ENCODE measurements around the gene RPTOR. TPM values are rescaled to one million over a fixed set of nuclear protein-coding genes. Genes with fewer than 3 reads are reported as not detected.

Gene RPTOR
- total and polyA plus RNA-seq, 2 experiments from 2014 or later = 13.2 to 37.9 TPM

GRCh38 chr17:80905586-80906230, 361.1 kb downstream of the RPTOR start:
- Histone ChIP-seq H3K36me3 (no peaks in the 10 kb centered on the region), H3K4me3 (no peak overlapping the region), H3K27ac (no peak overlapping the region), H3K4me1 (ENCODE audit: low read depth) (no peaks in the 10 kb centered on the region), H3K9me3 (ENCODE audit: low read depth) (no peaks in the 10 kb centered on the region), H3K27me3 (no peaks in the 10 kb centered on the region)
- DNase-seq (ENCODE audit: low read depth in 1 of 2, low spot score in 1 of 2) = no peak
- TF ChIP-seq CTCF (IDR thresholded peaks at IDR 0.05; ENCODE audit: low read depth, low read length) = no peak

- Histone ChIP-seq H3K36me3 (no peaks in the 10 kb centered on the region), H3K4me3 (no peak overlapping the region), H3K27me3 (no peaks in the 10 kb centered on the region), H3K9me3 (ENCODE audit: low read depth) (no peaks in the 10 kb centered on the region), H3K4me1 (ENCODE audit: low read depth) (no peaks in the 10 kb centered on the region), H3K27ac (no peak overlapping the region)
- no peak for TF ChIP-seq CTCF (IDR thresholded peaks at IDR 0.05; ENCODE audit: low read depth, low read length)
- DNase-seq (ENCODE audit: low read depth in 1 of 2, low spot score in 1 of 2) = no peak
These were observed 362.0 kb downstream of the RPTOR start for GRCh38 chr17:80906364-80907259.

- no peaks in the 10 kb centered on the region for H3K4me1 ChIP-seq (ENCODE audit: low read depth)
- no peak for DNase-seq (ENCODE audit: low read depth in 1 of 2, low spot score in 1 of 2)
- no peaks in the 10 kb centered on the region for H3K9me3 ChIP-seq (ENCODE audit: low read depth)
- no peak overlapping the region for H3K4me3 ChIP-seq
- peaks cover 2% of the 10 kb centered on the region for H3K36me3 ChIP-seq
- H3K27ac ChIP-seq = no peak overlapping the region
- TF ChIP-seq CTCF (IDR thresholded peaks at IDR 0.05; ENCODE audit: low read depth, low read length) = no peak
- H3K27me3 ChIP-seq = no peaks in the 10 kb centered on the region
These were observed 362.6 kb downstream of the RPTOR start for GRCh38 chr17:80907281-80907680.

GRCh38 chr17:80908211-80908610, 363.6 kb downstream of the RPTOR start:
- TF ChIP-seq CTCF (IDR thresholded peaks at IDR 0.05; ENCODE audit: low read depth, low read length) = no peak
- Histone ChIP-seq H3K9me3 (ENCODE audit: low read depth) (no peaks in the 10 kb centered on the region), H3K4me3 (no peak overlapping the region), H3K4me1 (ENCODE audit: low read depth) (no peaks in the 10 kb centered on the region), H3K27ac (no peak overlapping the region), H3K27me3 (no peaks in the 10 kb centered on the region), H3K36me3 (peaks cover 2% of the 10 kb centered on the region)
- DNase-seq (ENCODE audit: low read depth in 1 of 2, low spot score in 1 of 2) = no peak

GRCh38 chr17:80908776-80909175, 364.1 kb downstream of the RPTOR start:
- TF ChIP-seq CTCF (IDR thresholded peaks at IDR 0.05; ENCODE audit: low read depth, low read length) = no peak
- no peak overlapping the region for H3K27ac ChIP-seq

More at GRCh38 chr17:80908776-80909175, 364.1 kb downstream of the RPTOR start:
- no peaks in the 10 kb centered on the region for H3K4me1 ChIP-seq (ENCODE audit: low read depth)
- peaks cover 2% of the 10 kb centered on the region for H3K36me3 ChIP-seq
- no peak for DNase-seq (ENCODE audit: low read depth in 1 of 2, low spot score in 1 of 2)
- H3K4me3 ChIP-seq = no peak overlapping the region
- H3K27me3 ChIP-seq = no peaks in the 10 kb centered on the region
- H3K9me3 ChIP-seq (ENCODE audit: low read depth) = no peaks in the 10 kb centered on the region

Data from cardiac muscle cell (in vitro differentiated cells and primary cell).